ENCODE measurements around the gene PATJ.

Gene PATJ

DNA sequence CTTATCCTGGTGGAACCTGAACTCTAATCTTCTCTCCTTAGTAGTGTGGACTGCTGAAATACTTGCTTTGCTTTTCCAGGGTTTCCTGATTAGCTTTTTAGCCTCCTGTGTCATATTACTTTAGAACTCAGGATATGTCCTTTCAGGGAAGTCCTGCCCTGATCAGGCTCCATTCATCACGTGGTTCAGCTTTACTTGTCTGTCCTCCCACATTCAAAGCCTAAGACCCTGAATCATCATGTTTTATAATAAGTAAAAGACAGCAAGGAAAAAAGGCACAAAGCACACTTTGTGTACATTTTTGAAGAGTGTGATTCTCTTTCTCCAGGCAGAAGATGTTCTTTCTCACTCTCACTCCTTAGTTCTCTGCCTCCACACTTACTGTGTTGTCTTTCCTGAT, 70.6 kb downstream of the PATJ start:
- Histone ChIP-seq H3F3A (ENCODE audit: low read depth) (no peaks in the 10 kb centered on the region), H3K27me3 (ENCODE audit: insufficient read depth, low read length, poor library complexity, severe bottlenecking) (no peaks in the 10 kb centered on the region), H3K4me2 (ENCODE audit: low read depth, low read length, poor library complexity, severe bottlenecking) (no peak overlapping the region), H3K4me3 (ENCODE audit: low read length, poor library complexity, severe bottlenecking) (no peak overlapping the region), H3K9ac (ENCODE audit: low read depth, low read length, poor library complexity, severe bottlenecking) (no peak overlapping the region), H3K79me2 (ENCODE audit: insufficient read depth, low read length) (no peaks in the 10 kb centered on the region), H3K9me2 (replicated peaks; ENCODE audit: low read depth, low read length) (no peaks in the 10 kb centered on the region), H3K36me3 (ENCODE audit: insufficient read depth, low read length) (no peaks in the 10 kb centered on the region), H4K20me1 (ENCODE audit: insufficient read depth, low read length, poor library complexity, severe bottlenecking) (no peaks in the 10 kb centered on the region), H3K9me3 (ENCODE audit: insufficient read depth, low read depth, low read length) (no peaks in the 10 kb centered on the region), H3K4me1 (ENCODE audit: insufficient read depth, low read length, poor library complexity, severe bottlenecking) (no peaks in the 10 kb centered on the region), H2AFZ (ENCODE audit: low read length) (no peak overlapping the region)
- TF ChIP-seq, protein P1, sequence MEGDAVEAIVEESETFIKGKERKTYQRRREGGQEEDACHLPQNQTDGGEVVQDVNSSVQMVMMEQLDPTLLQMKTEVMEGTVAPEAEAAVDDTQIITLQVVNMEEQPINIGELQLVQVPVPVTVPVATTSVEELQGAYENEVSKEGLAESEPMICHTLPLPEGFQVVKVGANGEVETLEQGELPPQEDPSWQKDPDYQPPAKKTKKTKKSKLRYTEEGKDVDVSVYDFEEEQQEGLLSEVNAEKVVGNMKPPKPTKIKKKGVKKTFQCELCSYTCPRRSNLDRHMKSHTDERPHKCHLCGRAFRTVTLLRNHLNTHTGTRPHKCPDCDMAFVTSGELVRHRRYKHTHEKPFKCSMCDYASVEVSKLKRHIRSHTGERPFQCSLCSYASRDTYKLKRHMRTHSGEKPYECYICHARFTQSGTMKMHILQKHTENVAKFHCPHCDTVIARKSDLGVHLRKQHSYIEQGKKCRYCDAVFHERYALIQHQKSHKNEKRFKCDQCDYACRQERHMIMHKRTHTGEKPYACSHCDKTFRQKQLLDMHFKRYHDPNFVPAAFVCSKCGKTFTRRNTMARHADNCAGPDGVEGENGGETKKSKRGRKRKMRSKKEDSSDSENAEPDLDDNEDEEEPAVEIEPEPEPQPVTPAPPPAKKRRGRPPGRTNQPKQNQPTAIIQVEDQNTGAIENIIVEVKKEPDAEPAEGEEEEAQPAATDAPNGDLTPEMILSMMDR (conservative IDR thresholded peaks at IDR 0.05; ENCODE audit: low read length), result no peak
- no peak for TF ChIP-seq EZH2phosphoT487 (IDR thresholded peaks at IDR 0.05; ENCODE audit: borderline replicate concordance)

DNA sequence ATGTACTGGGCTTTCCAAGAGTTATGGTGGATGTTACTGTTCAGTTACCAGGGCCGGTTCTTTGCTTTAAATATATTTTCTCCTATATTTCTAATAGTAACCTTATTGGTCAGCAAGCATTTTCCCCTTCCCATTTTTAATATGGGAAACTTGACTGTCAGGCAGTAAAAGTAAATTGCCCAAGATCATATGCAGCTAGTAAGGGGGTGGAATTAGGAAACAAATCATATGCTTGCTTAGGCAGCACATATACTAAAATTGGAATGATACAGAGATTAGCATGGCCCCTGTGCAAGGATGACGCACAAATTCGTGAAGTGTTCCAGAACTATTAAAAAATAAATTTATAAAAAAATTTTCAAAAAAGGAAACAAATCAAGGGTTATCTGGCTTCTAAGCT, 73.9 kb downstream of the PATJ start:
- Histone ChIP-seq H3F3A (ENCODE audit: low read depth) (no peaks in the 10 kb centered on the region), H3K79me2 (ENCODE audit: insufficient read depth, low read length) (no peaks in the 10 kb centered on the region), H4K20me1 (ENCODE audit: insufficient read depth, low read length, poor library complexity, severe bottlenecking) (no peaks in the 10 kb centered on the region), H3K4me2 (ENCODE audit: low read depth, low read length, poor library complexity, severe bottlenecking) (no peak overlapping the region), H3K9me3 (ENCODE audit: insufficient read depth, low read depth, low read length) (no peaks in the 10 kb centered on the region), H3K9ac (ENCODE audit: low read depth, low read length, poor library complexity, severe bottlenecking) (no peak overlapping the region), H3K4me3 (ENCODE audit: low read length, poor library complexity, severe bottlenecking) (no peak overlapping the region), H3K9me2 (replicated peaks; ENCODE audit: low read depth, low read length) (no peaks in the 10 kb centered on the region), H3K4me1 (ENCODE audit: insufficient read depth, low read length, poor library complexity, severe bottlenecking) (no peaks in the 10 kb centered on the region), H3K27me3 (ENCODE audit: insufficient read depth, low read length, poor library complexity, severe bottlenecking) (no peaks in the 10 kb centered on the region), H3K36me3 (ENCODE audit: insufficient read depth, low read length) (no peaks in the 10 kb centered on the region), H2AFZ (ENCODE audit: low read length) (no peak overlapping the region)
- TF ChIP-seq EZH2phosphoT487 (IDR thresholded peaks at IDR 0.05; ENCODE audit: borderline replicate concordance), result no peak
- TF ChIP-seq, protein P1 (conservative IDR thresholded peaks at IDR 0.05; ENCODE audit: low read length), result no peak

DNA sequence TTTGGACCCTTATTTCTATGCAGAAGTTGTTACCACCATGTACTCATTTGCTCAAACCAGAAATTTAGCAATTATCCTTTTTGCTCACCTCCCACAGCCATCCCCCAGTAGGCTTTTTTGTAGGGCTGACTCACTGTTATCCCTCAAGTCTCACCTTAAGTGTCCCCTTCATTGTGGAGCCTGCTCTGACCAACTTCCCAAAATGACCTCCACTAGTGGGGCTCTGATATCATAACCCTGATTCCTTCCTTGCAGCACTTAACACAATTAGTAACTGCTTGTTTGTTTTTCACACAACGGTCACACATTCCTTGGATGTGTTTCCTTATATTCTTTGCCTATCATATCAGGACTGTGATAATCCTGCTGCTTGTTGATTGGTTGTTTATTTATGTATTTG, 76.7 kb downstream of the PATJ start:
- no peaks in the 10 kb centered on the region for H3K27me3 ChIP-seq (ENCODE audit: insufficient read depth, low read length, poor library complexity, severe bottlenecking)
- H3K36me3 ChIP-seq (ENCODE audit: insufficient read depth, low read length), result no peaks in the 10 kb centered on the region
- no peak overlapping the region for H3K4me2 ChIP-seq (ENCODE audit: low read depth, low read length, poor library complexity, severe bottlenecking)
- no peaks in the 10 kb centered on the region for H4K20me1 ChIP-seq (ENCODE audit: insufficient read depth, low read length, poor library complexity, severe bottlenecking)
- H3K4me3 ChIP-seq (ENCODE audit: low read length, poor library complexity, severe bottlenecking), result no peak overlapping the region
- no peak overlapping the region for H3K9ac ChIP-seq (ENCODE audit: low read depth, low read length, poor library complexity, severe bottlenecking)
- no peak overlapping the region for H2AFZ ChIP-seq (ENCODE audit: low read length)
- no peaks in the 10 kb centered on the region for H3K9me3 ChIP-seq (ENCODE audit: insufficient read depth, low read depth, low read length)
- no peaks in the 10 kb centered on the region for H3F3A ChIP-seq (ENCODE audit: low read depth)
- H3K9me2 ChIP-seq (replicated peaks; ENCODE audit: low read depth, low read length), result no peaks in the 10 kb centered on the region
- H3K79me2 ChIP-seq (ENCODE audit: insufficient read depth, low read length), result no peaks in the 10 kb centered on the region
- TF ChIP-seq, protein P1 (conservative IDR thresholded peaks at IDR 0.05; ENCODE audit: low read length), result no peak
- TF ChIP-seq EZH2phosphoT487 (IDR thresholded peaks at IDR 0.05; ENCODE audit: borderline replicate concordance), result no peak
- no peaks in the 10 kb centered on the region for H3K4me1 ChIP-seq (ENCODE audit: insufficient read depth, low read length, poor library complexity, severe bottlenecking)

All from Loucy (cell line).